C1 segment of cervical spinal cord (tissue), 14 donors: ENCODE data around the gene PEX5.
A peak's percentile ranks its signal among the peaks of the same experiment; 100 is the strongest.

ENCODE experiments used
- DNase-seq, 14 donors: peaks; one replicate each; lab custom pipeline; 2025; lab: John Stamatoyannopoulos, UW

The PEX5 gene

DNA sequence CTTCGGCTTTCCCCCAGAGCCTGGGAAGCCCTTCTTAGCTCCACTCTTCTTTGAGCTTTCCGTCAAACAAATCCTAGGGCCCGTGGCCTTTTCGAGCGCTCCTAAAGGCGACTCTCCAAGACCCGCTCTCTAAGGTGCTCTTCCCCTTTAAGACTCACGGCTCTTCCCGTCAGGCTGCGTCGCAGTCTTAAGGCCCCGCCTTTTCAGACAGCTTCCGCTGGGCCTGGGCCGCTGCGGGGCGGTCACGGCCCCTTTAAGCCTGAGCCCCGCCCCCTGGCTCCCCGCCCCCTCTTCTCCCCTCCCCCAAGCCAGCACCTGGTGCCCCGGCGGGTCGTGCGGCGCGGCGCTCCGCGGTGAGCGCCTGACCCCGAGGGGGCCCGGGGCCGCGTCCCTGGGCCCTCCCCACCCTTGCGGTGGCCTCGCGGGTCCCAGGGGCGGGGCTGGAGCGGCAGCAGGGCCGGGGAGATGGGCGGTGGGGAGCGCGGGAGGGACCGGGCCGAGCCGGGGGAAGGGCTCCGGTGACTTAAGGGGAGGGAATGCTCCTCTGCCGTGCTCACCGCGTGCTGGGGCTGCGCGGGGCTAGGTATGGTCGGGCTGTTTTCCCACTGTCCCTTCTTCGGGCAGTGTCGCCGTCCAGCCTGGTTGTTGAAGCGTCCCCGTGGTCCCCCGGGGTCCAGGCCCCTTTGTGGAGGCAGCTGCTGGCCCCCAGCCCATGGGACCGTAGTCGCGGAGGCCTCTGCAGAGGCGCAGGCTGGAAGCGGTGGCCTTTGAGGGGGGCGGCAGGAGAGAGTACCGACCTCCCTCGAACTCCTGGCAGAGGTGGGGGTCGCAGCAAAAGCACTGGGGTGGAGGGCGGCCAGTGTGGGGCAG lies at the start of gene PEX5:
Gene PEX5, plus strand, starts transcription at position 289 of the 870 bp plus-strand sequence. CDS start 692 bp downstream, outside the sequence.
- DNase-seq = peak in 13 of 14 donors; percentile 58 to 90 (median 83)

DNA sequence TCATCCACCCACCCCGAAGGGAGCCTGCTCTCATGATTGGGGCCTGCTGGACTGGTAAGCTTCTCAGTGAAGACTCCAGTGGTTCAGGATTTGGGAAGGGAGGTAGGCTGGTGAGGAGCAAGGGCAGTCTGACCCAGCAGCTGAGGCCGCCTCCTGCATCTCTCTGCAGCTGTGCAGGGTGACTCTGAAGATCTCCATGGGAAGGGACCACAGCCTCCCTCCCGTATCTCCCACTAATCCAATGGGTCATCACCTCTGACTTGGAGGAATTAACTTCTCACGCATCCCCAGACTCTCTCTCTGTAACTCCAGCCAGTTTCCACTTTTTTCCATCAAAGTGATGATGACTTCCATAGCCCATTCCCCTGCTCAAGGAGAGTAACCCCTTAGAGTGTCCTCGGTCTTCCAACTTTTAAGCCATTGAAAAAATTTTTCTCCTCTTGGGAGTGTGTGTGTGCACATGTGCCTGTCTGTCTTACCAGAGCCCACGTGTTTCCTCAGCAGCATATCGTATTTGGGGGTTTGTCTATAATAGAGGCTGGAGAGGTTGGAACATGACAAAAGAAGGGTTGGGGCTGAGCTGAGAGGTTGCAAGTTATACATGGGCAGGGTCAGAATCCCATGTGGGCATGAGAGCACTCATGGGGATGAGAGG lies 48.0 kb upstream of the PEX5 start:
- no peak for DNase-seq

DNA sequence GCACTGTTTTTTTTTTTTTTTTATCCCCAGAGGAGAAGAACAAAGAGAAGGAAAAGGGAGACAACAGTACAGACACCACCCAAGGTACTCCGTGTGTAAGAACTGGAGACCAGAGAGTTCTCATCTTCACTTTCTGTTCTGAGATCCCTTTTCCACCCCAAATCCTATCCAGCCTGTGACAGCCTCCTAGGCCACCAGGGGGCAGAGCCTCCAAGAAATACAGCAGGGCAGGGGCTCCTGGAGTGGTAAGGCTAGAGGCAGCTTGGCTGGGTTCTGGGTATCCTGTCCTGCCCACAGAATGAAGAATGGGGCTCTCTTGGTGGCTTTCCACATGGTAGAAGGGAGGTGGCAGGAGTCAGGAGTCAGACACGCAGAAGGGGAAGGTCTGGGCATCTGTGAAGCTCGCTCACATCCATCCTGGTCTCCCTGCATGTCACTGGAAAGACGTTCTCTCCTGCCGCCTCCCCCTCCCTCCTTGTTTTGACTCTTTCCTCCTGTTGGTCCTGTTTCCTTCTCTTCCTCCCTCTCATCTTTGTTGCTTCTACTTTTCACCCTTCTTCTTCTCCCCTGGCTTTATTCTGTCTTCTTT lies 47.3 kb upstream of the PEX5 start:
- peak in 4 of 14 donors; percentile 2 to 13 (median 7) for DNase-seq

DNA sequence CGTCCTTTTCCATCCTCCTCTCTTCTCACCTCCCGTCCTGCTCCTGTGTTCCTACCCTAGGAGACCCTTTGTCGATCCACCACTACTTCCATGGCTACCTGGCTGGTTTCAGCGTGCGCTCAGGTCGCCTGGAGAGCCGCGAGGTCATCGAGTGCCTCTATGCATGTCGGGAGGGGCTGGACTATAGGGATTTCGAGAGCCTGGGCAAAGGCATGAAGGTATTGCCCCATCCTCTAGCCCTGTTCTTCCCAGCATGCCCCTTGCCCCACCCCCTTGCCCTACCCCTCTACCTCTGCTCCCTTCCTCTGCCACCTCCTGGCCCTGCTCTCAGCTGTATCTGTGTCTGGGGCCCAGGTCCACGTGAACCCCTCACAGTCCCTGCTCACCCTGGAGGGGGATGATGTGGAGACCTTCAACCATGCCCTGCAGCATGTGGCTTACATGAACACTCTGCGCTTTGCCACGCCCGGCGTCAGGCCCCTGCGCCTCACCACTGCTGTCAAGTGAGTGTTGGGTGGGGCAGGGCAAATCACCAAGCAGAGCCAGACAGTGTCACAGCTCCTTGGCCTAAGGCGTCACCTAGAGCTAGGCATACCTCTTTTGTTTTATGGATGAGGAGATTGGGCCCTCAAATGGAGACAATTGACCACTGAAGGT lies 46.5 kb upstream of the PEX5 start:
- DNase-seq = no peak

DNA sequence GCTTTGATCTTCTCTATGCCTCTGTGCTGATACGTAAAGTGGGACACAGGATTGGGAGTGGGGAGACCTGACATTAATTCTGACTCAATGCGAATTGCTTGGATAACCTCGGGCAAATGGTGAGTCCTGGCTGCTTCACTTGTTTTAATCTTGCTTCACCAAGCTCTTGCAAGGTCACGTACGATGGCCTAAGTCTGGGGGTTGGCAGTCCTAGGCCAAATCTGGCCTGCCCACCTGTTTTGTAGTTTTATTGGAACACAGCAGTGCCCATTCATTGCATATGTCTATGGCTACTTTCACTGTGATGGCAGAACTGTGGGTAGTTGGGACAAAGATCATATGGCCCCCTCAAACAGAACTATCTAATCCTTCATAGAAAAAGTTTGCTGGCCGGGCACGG lies 45.9 kb upstream of the PEX5 start:
- no peak for DNase-seq

DNA sequence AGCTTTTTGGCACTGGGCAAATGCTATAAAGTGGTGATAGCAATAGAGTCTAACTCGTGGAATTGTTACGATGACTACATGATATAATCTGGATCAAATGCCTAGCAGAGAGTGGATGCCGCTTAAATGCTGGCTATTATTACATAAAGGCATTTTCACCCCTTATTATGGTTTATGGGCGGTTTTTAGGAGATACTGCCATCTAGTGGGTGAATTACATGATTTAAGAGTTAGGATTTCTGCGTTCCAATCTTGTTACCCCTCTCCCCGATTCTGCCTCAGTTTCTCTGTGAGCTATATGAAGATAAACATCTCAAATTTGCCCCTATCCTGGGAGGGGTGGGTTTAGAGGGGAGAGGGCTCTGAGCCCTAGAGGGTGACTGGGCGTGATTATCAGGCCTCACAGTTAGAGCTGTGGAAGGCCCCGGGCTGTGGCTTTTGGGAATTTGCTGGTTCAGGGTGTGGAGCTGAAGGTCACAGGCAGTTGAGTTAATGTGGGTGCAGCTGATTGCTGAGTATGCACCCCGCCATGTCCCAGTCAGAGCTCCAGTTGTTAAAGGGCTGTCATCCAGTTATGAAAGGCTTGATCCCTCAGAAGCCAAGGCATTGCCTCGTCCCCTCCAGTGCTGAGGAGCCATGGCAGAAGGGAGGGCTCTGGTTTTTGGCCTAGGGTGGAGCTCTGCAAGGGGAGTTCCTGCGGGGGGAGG lies 44.9 kb upstream of the PEX5 start:
- peak in 1 of 14 donors; percentile 48 for DNase-seq

DNA sequence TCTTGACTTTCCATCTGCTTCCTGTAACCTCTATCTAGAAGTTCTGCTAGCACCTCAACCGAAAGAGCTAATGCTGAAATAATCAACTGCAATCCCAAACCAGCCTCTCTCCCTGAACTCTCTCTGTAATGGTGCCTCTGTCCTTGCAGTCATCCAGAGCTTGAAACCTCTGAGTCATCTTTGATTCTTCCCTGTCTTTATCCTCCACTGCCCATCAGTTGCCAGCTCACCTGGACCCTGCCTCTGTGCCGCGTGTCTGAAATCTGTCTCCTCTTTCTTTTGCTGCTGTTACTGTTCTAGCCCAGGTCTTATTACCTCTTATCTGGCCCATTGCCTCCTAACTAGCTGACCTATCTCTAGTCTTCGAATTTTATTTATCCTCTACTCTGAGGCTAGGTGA lies 43.8 kb upstream of the PEX5 start:
- no peak for DNase-seq

DNA sequence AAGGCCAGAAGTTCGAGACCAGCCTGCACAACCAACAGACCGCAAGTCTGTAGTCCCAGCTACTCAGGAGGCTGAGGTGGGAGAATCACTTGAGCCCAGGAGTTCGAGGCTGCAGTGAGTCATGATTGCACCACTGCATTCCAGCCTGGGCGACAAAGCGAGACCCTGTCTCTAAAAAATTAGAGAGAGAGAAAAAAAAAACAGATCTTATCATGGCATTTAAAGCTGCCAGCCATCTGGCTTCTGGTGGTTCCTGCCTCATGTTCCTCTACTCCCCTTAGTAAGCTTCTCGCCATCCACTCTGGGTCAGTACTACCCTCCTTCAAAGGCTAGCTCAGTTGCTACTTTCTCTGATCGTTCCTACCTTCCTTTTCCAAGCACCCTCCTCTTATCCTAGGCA lies 43.3 kb upstream of the PEX5 start:
- no peak for DNase-seq

DNA sequence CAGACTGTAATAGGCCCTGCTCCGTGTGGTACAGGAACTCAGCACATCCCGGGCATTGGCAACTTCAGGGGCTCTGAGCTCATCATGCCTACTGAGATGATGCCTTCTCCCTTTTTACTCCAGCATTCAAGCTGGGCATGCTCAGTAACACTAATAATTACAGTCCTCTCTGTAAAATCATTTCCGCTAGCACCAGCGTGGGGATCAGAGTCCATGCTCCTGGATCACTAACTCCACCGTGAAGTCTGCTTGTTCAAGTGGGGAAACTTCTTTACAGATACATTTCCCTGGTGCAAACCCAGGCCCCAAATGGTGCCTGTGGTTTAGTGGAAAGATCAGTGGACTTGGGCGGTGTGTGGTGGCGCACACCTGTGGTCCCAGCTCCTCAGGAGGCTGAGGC lies 42.6 kb upstream of the PEX5 start:
- DNase-seq = no peak

DNA sequence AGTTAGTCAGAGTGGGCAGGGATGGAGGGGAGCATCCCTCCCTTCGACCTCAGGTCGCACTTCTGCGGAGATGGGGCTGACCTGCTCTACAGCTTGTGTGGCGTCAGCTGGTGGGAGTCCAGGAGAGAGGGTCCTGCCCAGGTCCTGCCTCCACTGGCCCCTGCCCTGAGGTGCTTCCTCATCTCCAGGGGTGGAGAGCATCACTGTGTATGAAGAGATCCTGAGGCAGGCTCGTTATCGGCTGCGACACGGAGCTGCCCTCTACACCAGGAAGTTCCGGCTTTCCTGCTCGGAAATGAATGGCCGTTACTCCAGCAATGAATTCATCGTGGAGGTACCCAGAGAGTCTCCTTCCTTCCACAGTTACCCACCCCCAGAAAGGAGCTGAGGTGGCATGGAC lies 39.1 kb upstream of the PEX5 start:
- no peak for DNase-seq

DNA sequence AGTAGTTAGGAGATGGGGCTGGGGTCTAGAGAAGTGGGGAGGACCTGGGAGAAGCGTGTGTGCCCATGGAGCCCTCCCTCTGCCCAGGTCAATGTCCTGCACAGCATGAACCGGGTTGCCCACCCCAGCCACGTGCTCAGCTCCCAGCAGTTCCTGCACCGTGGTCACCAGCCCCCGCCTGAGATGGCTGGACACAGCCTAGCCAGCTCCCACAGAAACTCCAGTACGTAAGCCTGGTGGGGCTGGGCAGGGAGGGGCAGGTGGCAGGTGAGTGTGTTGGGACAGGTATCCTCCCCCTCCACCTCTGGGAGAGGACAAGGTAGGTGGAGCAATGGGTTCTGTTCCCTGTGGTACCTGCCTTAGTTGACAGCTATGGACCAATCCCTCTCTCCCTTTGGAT lies 38.6 kb upstream of the PEX5 start:
- no peak for DNase-seq

DNA sequence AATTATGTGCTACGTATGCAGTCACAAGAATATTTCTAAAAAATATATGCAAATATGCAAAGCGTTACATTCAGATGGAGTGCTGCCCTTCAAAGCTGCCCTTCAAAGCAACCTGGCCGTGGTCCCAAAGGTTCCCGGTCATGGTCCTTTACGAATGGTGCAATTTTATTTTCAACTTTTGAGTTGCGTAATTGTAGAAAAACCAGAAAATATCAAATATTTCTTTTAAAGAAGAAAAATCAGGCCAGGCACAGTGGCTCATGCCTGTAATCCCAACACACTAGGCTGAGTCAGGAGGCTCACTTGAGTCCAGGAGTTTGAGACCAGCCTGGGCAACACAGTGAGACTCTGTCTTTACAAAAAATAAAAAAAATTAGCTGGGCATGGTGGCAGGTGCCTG lies 38.0 kb upstream of the PEX5 start:
- DNase-seq = no peak

DNA sequence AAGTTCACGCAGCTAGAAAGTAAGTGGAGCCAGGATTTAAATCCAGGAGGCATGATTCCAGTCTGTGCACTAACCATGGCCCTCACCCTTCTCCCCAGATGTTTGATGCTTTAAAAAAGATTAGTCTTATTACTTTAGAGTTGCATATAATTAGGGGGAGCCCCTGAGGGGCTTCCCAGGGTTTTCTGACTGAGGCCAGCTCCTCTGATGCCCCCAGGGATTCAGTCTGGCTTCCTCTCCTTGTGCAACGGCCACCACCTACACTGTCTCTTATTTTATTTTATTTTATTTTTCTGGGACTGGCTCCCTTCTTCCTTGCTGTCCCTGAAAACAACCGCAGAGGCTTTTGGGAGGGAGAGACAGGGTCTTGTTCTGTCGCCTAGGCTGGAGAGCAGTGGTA lies 36.7 kb upstream of the PEX5 start:
- no peak for DNase-seq

DNA sequence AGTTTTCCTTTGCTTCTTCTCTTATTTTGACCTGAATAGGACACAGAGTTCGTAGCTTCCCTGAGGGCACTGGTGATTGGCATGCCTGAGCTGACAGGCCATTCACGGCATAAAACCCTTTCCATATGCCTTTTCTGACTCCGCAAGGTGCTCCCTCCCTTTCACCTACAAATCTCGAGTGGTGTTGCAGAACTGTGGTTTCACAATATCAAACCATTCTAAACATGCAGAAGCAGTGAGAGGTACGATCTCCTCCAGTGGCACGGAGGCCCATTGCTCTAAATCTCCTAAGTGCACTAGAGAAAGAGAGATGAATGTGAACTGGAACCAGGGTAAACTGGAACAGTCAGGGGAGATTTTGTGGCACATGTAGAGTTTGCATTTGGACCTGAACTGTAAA lies 35.4 kb upstream of the PEX5 start:
- no peak for DNase-seq

DNA sequence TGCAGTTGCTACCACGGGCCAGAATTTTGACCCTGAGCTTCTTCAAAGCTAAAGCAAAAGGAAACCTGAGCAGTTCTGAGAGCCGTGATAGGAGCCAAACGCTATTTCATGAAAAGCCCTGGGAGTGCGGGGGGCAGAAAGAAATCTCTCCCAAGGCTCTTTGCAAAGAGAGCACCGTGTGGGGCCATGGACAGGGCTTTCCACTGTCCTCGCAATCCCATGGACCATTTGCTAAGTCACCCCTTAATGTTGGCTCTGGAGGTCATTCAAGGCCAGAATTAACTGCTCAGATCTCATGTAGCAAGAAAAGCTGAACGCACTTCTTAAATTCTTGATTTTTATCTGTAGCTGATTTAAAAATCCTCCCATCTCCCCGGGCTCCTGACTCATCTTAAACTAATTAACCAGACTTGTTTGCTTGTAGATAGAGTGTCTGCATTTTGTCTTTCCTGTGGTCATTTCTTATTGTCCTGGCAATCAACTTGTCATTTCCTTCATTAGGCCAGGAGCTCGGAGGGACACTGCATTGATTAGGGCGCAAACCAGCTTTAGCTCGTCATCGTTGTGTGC lies 34.5 kb upstream of the PEX5 start:
- DNase-seq = no peak

DNA sequence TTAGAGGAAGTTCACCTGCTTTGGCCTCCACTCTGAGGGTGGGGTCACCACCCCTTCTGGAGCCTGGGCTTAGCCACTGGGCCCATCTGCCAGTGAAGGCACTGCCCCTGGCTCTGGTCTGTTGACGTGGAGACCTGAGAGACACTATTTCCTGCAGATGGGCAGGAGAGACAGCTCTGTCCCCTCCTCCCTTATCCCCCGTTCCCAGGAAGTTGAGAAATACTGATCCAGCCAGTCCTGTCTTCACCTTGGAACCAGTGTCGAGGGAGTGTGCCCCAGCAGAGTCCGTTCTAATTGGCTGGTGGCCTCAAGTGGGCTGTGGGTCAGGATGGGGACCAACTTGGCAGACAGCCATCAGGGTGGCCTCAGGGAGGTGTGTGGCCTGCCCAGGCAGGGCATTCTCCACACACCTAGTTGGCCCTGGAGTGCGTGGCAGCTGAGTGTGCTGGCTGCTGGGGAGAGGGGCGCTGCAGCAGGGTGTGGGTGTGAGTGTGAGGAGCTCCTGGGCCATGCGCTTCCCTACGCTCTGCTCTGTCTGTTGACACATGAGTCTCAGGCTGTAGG lies 33.9 kb upstream of the PEX5 start:
- no peak for DNase-seq

DNA sequence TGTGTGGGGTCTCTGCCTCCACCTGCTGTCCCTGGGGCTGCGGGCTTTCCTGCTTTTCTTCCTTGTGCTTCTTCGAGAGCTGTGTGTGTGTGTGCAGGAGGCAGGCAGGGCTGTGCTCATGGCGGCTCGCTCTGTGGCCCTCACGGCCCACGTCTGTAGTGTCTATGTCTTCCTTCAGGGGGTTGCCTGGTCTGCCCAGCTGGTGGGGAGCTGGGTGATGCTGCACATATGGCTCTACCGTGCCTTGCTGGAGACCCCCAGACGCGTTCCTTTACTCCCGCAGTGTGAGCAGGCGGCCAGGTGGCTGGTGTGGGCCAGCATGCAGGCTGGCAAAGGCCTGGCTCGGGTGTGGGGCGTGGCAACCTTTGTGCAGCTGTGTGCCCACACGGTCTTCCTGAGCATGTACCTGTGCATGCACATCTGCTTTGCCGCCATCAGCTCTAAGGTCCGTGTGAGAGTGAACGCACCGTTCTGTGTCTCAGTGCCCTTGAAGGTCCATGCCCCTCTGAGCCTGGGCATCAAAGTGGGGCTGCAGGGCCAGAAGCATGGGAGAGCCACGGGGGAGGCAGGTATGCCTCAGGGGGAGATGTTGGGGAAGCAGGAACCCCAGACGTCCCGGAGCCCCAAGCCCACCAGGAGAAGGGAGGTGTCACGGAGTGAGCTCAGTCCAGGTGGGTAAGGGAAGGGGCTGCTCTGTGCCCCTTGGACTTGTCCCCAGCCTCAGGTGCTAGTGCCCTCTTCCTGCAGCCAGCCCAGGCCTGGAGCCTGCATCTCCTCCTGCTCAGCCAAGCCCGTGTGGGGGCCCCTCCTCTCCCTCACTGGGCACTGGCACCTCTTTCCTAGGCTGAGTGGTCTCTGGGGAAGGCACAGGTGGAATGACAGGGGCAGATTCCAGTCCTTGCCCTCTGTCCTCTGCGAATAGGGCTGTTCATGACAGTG lies 33.0 kb upstream of the PEX5 start:
- DNase-seq = no peak

DNA sequence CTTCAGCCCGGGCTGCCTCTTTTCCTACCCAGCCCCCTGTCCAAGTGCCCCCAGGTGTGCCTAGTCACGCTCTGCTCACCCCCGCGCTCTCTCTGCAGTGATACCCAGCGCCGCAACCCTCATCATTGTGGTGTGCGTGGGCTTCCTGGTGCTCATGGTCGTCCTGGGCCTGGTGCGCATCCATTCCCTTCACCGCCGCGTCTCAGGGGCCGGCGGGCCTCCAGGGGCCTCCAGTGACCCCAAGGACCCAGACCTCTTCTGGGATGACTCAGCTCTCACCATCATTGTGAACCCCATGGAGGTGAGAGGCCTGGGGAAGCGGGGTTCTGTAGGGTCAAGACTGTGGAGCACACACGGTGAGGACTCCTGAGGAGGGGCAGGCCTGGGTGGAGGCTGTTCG lies 32.1 kb upstream of the PEX5 start:
- no peak for DNase-seq

DNA sequence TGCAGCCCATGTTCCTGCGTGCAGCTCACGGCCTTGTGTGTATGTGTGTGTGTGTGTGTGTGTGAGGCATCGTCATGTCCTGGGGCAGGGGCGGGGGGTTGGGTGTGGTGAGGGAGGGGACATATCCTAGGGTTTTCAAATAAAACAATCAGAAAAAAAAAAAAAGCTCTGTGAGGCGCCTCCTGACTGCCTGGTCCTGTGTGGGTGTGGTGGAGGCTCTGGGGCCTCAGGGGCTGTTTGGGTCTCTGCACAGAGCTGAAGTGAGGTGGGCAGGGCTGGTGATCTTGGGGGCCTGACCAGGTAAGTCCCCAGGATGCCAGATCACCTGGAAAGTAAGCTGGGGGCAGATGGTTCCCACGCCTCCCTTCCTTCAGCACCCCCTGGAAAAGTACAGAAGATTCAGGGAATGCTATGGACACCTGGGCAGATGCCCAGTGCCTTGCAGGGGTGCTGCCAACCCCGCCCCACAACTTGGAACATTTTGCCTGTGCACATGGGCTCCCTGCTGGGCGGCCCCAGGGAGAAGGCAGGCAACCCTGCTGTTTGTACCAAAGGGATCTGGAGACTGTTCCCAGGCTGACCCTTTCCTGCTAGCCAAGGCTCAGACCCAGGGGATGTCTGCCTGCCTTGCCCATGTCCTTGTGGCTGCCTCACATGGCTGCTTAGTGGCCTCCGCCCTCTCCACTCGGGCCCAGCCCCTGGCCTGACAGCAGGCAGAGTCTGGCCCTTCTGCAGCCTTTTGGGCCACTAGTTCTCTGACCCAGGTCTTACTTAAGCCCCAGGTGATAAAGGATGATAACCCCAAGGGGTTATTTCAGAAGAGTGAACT lies 30.5 kb upstream of the PEX5 start:
- no peak for DNase-seq
